ENCODE measurements around the gene S1PR4. TPM values are rescaled to one million over a fixed set of nuclear protein-coding genes. Genes with fewer than 3 reads are reported as not detected.
"Not testable (repeated sequence)": the region's sequence is repeated elsewhere in the genome, so short reads cannot be mapped to it uniquely, and the experiment has no call there.

S1PR4 gene
- total and polyA plus RNA-seq, 2 experiments from 2014 or later = 0.07 TPM; not detected in 1

- Histone ChIP-seq H3K4me2 (no peak overlapping the region), H3K27me3 (no peaks in the 10 kb centered on the region), H3K4me3 (no peak overlapping the region), H3K9me3 (ENCODE audit: low read depth) (no peaks in the 10 kb centered on the region), H3K36me3 (replicated peaks; ENCODE audit: insufficient read depth, low read depth) (no peaks in the 10 kb centered on the region), H3K27ac (no peak overlapping the region), H3K4me1 (ENCODE audit: insufficient read depth) (no peaks in the 10 kb centered on the region), H3K9me2 (replicated peaks; ENCODE audit: insufficient read depth) (no peaks in the 10 kb centered on the region), H2AFZ (no peak overlapping the region), H3K79me2 (no peaks in the 10 kb centered on the region), H4K20me1 (ENCODE audit: insufficient read depth, poor library complexity, severe bottlenecking) (no peaks in the 10 kb centered on the region)
- DNase-seq (ENCODE audit: low spot score) = no peak
- 88% methylated on average over 3 of the region's 3 CpGs for WGBS (ENCODE audit: low lambda C conversion rate, missing lambda C conversion rate)
- no peak for TF ChIP-seq EZH2phosphoT487 (IDR thresholded peaks at IDR 0.05; ENCODE audit: low read depth, severe bottlenecking, unreplicated experiment)
- no peak for TF ChIP-seq CTCF (IDR thresholded peaks at IDR 0.05; ENCODE audit: poor library complexity)
- no peak for TF ChIP-seq EZH2 (IDR thresholded peaks at IDR 0.05; ENCODE audit: borderline replicate concordance)
Measured at GRCh38 chr19:3152419-3152780, 26.2 kb upstream of the S1PR4 start.

DNA sequence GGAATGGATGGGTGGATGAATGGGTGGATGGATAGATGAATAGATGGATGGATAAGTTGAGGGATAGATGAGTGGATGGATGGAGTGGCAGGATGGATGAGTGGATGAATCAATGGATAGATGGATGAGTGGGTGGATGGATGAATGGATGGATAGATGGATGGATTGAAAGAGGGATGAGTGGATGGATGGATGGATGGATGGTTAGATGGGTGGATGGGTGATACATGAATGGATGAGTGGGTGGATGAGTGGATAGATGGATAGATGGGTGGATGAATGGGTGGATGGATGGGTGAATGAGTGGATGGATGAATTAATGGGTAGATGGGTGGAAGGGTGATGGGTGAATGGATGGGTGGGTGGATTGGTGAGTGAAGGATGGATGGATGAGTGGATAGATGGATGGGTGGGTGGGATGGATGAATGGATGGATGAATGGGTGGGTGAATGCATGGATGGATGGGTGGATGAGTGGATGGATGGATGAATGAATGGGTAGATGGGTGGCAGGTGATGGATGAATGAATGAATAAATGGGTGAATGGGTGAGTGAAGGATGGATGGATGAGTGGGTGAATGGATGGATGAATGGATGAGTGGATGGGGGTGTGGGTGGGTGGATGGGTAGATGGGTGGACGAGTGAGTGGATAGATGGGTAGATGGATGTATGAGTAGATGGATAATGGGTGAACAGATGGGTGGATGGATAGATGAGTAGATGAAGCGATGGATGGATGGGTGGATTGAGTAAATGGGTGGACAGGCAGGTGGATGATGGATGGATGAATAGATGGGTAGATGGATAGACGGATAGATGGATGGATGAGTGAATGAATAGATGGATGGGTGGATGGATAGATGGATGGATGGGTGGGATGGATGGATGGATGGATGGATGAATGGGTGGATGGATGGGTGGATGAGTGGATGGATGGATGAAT, 25.0 kb upstream of the S1PR4 start:
- H3K9me3 ChIP-seq (ENCODE audit: low read depth) = no peaks in the 10 kb centered on the region
- H3K4me3 ChIP-seq = no peak overlapping the region
- H3K9me2 ChIP-seq (replicated peaks; ENCODE audit: insufficient read depth) = no peaks in the 10 kb centered on the region
- no peaks in the 10 kb centered on the region for H4K20me1 ChIP-seq (ENCODE audit: insufficient read depth, poor library complexity, severe bottlenecking)
- DNase-seq (ENCODE audit: low spot score) = no peak
- WGBS (ENCODE audit: low lambda C conversion rate, missing lambda C conversion rate) = 69% methylated on average over 3 of the region's 3 CpGs
- no peak for TF ChIP-seq CTCF (IDR thresholded peaks at IDR 0.05; ENCODE audit: poor library complexity)
- no peak for TF ChIP-seq EZH2phosphoT487 (IDR thresholded peaks at IDR 0.05; ENCODE audit: low read depth, severe bottlenecking, unreplicated experiment)
- no peak for TF ChIP-seq EZH2 (IDR thresholded peaks at IDR 0.05; ENCODE audit: borderline replicate concordance)
- no peaks in the 10 kb centered on the region for H3K79me2 ChIP-seq
- no peaks in the 10 kb centered on the region for H3K36me3 ChIP-seq (replicated peaks; ENCODE audit: insufficient read depth, low read depth)
- H3K4me2 ChIP-seq = no peak overlapping the region
- no peaks in the 10 kb centered on the region for H3K27me3 ChIP-seq
- H3K27ac ChIP-seq = no peak overlapping the region
- no peak overlapping the region for H2AFZ ChIP-seq
- no peaks in the 10 kb centered on the region for H3K4me1 ChIP-seq (ENCODE audit: insufficient read depth)

DNA sequence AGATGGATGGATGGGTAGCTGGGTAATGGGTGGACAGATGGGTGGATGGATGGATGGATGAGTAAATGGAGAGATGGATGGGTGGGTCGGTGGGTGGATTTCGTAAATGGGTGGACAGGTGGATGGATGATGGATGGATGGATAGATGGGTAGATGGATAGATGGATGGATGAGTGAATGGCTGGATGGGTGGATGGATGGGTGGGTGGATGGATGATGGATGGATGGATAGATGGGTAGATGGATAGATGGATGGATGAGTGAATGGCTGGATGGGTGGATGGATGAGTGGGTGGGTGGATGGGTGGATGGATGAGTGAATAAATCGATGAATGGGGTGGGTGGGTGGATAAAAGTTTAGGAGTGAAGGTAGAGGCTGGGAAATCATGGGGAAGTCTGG, 24.1 kb upstream of the S1PR4 start:
- not testable (repeated sequence) for H3K4me1 ChIP-seq (ENCODE audit: insufficient read depth); H3K27me3 ChIP-seq; H3K9me2 ChIP-seq (replicated peaks; ENCODE audit: insufficient read depth); H3K79me2 ChIP-seq; H3K36me3 ChIP-seq (replicated peaks; ENCODE audit: insufficient read depth, low read depth); H3K4me2 ChIP-seq; H3K27ac ChIP-seq; H3K9me3 ChIP-seq (ENCODE audit: low read depth); DNase-seq (ENCODE audit: low spot score); H4K20me1 ChIP-seq (ENCODE audit: insufficient read depth, poor library complexity, severe bottlenecking); H3K4me3 ChIP-seq; H2AFZ ChIP-seq
- 88% methylated on average over 2 of the region's 3 CpGs for WGBS (ENCODE audit: low lambda C conversion rate, missing lambda C conversion rate)

DNA sequence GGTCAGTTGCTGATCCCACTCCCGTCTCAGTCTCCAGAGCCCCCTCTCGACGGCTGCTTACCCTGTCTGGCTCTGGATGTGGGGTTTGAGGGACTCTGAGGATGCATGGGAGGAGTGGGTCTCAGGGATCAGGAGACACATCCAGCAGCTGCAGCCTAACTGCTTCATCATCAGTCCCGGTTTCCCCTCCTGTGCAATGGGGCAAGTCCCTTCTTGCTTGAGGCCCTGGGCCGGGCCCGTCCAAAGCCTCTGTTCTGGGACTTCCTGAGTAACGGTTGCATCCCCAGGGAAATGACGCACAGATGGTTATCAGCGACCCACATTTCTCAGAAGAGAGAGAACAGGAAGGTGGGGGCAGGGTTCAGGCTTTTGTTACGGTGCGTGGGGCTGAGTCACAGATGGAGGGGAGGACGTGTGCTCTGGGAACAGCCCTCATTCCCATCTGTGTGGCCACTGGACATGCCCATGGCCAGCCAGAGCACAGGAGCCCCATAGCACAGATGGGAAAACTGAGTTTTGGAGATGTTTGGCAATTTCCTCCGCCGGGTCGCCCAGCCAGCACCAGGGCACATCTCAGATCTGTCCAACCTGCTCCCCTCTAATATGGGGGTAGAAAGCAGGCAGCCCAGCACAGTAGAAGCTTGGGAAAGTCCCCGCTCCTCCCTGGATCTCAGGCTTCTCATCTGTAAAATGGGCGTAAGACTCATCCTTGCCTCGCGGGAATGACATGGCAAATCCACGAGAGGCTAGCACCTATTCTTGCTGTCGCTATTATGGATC, 23.4 kb upstream of the S1PR4 start:
- Histone ChIP-seq H3K27me3 (no peaks in the 10 kb centered on the region), H3K9me3 (ENCODE audit: low read depth) (no peaks in the 10 kb centered on the region), H3K27ac (no peak overlapping the region), H3K9me2 (replicated peaks; ENCODE audit: insufficient read depth) (no peaks in the 10 kb centered on the region), H3K4me2 (no peak overlapping the region), H3K36me3 (replicated peaks; ENCODE audit: insufficient read depth, low read depth) (no peaks in the 10 kb centered on the region), H3K4me3 (no peak overlapping the region), H3K4me1 (ENCODE audit: insufficient read depth) (no peaks in the 10 kb centered on the region), H2AFZ (no peak overlapping the region), H4K20me1 (ENCODE audit: insufficient read depth, poor library complexity, severe bottlenecking) (no peaks in the 10 kb centered on the region), H3K79me2 (no peaks in the 10 kb centered on the region)
- no peak for DNase-seq (ENCODE audit: low spot score)
- 69% methylated on average over 21 of the region's 21 CpGs for WGBS (ENCODE audit: low lambda C conversion rate, missing lambda C conversion rate)
- no peak for TF ChIP-seq EZH2phosphoT487 (IDR thresholded peaks at IDR 0.05; ENCODE audit: low read depth, severe bottlenecking, unreplicated experiment)
- no peak for TF ChIP-seq CTCF (IDR thresholded peaks at IDR 0.05; ENCODE audit: poor library complexity)
- no peak for TF ChIP-seq EZH2 (IDR thresholded peaks at IDR 0.05; ENCODE audit: borderline replicate concordance)

Data from hepatocyte (in vitro differentiated cells).